Loucy (cell line): Measurements from ENCODE around the gene MEOX1.

Experiments
- EZH2phosphoT487 ChIP-seq: fragments of 200-600 bp; IDR thresholded peaks from 2 replicates; pipeline ENCODE4 v1.6.1; 2018; ENCODE audit warnings: antibody characterized with exemption, mild to moderate bottlenecking, moderate library complexity, borderline replicate concordance
- TF ChIP-seq, protein P1 (sequence below): fragments of 200-600 bp; sonication (generic); conservative IDR thresholded peaks from 2 replicates; pipeline ENCODE4 v1.5.1; 2014; ENCODE audit warnings: mild to moderate bottlenecking, antibody characterized with exemption, low read length

DNA sequence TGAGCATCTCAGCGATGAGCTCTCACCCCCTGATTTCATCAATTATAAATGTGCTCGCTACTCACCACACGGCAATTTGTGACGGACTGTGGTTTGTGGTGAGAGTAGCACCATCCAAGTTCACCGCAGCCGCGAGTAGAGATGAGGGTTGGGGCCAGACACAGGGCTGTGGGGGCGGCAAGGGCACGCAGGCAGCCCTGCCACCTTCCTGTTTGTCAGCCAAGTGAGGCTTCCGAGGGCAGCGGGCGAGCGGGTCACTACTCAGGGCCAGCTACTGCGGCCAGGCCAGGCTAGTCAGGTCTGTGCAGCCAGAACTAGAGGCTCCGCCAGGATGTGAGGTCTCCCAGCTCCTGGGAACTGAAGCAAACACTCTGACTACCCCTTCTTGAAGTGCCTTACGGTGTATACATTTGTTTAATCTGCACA is 39.6 kb upstream of the MEOX1 start:
- TF ChIP-seq, protein P1, sequence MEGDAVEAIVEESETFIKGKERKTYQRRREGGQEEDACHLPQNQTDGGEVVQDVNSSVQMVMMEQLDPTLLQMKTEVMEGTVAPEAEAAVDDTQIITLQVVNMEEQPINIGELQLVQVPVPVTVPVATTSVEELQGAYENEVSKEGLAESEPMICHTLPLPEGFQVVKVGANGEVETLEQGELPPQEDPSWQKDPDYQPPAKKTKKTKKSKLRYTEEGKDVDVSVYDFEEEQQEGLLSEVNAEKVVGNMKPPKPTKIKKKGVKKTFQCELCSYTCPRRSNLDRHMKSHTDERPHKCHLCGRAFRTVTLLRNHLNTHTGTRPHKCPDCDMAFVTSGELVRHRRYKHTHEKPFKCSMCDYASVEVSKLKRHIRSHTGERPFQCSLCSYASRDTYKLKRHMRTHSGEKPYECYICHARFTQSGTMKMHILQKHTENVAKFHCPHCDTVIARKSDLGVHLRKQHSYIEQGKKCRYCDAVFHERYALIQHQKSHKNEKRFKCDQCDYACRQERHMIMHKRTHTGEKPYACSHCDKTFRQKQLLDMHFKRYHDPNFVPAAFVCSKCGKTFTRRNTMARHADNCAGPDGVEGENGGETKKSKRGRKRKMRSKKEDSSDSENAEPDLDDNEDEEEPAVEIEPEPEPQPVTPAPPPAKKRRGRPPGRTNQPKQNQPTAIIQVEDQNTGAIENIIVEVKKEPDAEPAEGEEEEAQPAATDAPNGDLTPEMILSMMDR: no peak
- no peak for TF ChIP-seq EZH2phosphoT487
